Measurements from ENCODE around the gene TERT. TPM values are rescaled to one million over a fixed set of nuclear protein-coding genes. Genes with fewer than 3 reads are reported as not detected.

The TERT gene
- total and polyA plus RNA-seq, 2 of the 13 experiments (the other 11 are each of a cell fraction or from before 2014, with no cell fraction given): 4.3 to 5.9 TPM

DNA sequence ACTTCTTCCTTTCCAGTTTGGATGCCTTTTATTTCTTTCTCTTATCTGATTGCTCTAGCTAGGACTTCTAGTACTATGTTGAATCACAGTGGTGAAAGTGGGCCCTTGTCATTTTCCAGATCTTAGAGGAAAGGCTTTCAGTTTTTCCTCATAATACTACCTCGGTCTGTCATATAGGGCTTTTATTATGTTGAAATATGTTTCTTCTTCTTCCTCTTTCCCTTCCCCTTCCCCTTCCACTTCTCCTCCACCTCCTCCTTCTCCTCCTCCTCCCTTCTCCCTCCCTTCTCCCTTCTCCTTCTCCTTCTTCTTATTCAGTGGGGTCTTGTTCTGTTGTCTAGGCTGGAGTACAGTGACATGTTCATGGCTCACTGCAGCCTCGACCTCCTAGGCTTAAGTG, 9.2 kb upstream of the TERT start (continued):
- TF ChIP-seq, protein P1, sequence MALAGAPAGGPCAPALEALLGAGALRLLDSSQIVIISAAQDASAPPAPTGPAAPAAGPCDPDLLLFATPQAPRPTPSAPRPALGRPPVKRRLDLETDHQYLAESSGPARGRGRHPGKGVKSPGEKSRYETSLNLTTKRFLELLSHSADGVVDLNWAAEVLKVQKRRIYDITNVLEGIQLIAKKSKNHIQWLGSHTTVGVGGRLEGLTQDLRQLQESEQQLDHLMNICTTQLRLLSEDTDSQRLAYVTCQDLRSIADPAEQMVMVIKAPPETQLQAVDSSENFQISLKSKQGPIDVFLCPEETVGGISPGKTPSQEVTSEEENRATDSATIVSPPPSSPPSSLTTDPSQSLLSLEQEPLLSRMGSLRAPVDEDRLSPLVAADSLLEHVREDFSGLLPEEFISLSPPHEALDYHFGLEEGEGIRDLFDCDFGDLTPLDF (CRISPR knock-in tag; IDR thresholded peaks at IDR 0.05): no peak
- TF ChIP-seq FOXO1 (CRISPR knock-in tag; IDR thresholded peaks at IDR 0.05) (no peak), ZNF251 (CRISPR knock-in tag; IDR thresholded peaks at IDR 0.05) (no peak), PCBP2 (optimal IDR thresholded peaks at IDR 0.05; ENCODE audit: low read depth, low read length, poor library complexity, severe bottlenecking) (no peak), HNF4G (IDR thresholded peaks at IDR 0.05; ENCODE audit: borderline replicate concordance, low read depth, low read length) (no peak), HNF4G (CRISPR knock-in tag; IDR thresholded peaks at IDR 0.05; ENCODE audit: borderline replicate concordance, low read depth) (no peak), CAMTA2 (CRISPR knock-in tag; IDR thresholded peaks at IDR 0.05; ENCODE audit: borderline replicate concordance) (no peak), SRSF1 (optimal IDR thresholded peaks at IDR 0.05; ENCODE audit: low read depth, low read length) (no peak)
- TF ChIP-seq, protein P2, sequence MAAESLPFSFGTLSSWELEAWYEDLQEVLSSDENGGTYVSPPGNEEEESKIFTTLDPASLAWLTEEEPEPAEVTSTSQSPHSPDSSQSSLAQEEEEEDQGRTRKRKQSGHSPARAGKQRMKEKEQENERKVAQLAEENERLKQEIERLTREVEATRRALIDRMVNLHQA (CRISPR knock-in tag; IDR thresholded peaks at IDR 0.05): no peak
- TF ChIP-seq, protein P3, sequence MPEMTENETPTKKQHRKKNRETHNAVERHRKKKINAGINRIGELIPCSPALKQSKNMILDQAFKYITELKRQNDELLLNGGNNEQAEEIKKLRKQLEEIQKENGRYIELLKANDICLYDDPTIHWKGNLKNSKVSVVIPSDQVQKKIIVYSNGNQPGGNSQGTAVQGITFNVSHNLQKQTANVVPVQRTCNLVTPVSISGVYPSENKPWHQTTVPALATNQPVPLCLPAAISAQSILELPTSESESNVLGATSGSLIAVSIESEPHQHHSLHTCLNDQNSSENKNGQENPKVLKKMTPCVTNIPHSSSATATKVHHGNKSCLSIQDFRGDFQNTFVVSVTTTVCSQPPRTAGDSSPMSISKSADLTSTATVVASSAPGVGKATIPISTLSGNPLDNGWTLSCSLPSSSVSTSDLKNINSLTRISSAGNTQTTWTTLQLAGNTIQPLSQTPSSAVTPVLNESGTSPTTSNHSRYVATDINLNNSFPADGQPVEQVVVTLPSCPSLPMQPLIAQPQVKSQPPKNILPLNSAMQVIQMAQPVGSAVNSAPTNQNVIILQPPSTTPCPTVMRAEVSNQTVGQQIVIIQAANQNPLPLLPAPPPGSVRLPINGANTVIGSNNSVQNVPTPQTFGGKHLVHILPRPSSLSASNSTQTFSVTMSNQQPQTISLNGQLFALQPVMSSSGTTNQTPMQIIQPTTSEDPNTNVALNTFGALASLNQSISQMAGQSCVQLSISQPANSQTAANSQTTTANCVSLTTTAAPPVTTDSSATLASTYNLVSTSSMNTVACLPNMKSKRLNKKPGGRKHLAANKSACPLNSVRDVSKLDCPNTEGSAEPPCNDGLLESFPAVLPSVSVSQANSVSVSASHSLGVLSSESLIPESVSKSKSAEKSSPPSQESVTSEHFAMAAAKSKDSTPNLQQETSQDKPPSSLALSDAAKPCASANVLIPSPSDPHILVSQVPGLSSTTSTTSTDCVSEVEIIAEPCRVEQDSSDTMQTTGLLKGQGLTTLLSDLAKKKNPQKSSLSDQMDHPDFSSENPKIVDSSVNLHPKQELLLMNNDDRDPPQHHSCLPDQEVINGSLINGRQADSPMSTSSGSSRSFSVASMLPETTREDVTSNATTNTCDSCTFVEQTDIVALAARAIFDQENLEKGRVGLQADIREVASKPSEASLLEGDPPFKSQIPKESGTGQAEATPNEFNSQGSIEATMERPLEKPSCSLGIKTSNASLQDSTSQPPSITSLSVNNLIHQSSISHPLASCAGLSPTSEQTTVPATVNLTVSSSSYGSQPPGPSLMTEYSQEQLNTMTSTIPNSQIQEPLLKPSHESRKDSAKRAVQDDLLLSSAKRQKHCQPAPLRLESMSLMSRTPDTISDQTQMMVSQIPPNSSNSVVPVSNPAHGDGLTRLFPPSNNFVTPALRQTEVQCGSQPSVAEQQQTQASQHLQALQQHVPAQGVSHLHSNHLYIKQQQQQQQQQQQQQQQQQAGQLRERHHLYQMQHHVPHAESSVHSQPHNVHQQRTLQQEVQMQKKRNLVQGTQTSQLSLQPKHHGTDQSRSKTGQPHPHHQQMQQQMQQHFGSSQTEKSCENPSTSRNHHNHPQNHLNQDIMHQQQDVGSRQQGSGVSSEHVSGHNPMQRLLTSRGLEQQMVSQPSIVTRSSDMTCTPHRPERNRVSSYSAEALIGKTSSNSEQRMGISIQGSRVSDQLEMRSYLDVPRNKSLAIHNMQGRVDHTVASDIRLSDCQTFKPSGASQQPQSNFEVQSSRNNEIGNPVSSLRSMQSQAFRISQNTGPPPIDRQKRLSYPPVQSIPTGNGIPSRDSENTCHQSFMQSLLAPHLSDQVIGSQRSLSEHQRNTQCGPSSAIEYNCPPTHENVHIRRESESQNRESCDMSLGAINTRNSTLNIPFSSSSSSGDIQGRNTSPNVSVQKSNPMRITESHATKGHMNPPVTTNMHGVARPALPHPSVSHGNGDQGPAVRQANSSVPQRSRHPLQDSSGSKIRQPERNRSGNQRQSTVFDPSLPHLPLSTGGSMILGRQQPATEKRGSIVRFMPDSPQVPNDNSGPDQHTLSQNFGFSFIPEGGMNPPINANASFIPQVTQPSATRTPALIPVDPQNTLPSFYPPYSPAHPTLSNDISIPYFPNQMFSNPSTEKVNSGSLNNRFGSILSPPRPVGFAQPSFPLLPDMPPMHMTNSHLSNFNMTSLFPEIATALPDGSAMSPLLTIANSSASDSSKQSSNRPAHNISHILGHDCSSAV (CRISPR knock-in tag; IDR thresholded peaks at IDR 0.05; ENCODE audit: borderline replicate concordance): no peak

Data from HepG2 (cell line).